Raji (cell line): ENCODE measurements around the gene AADAC.

Experiments used
- POLR2A ChIP-seq: IDR thresholded peaks from 2 replicates; pipeline ENCODE4 v1.6.1; 2011; ENCODE audit warnings: low read depth, low read length, control low read depth; ENCODE audit not compliant: insufficient read depth

The AADAC gene

GRCh38 chr3:151792411-151792810 lies 21.5 kb upstream of the AADAC start:
- no peak for TF ChIP-seq POLR2A

DNA sequence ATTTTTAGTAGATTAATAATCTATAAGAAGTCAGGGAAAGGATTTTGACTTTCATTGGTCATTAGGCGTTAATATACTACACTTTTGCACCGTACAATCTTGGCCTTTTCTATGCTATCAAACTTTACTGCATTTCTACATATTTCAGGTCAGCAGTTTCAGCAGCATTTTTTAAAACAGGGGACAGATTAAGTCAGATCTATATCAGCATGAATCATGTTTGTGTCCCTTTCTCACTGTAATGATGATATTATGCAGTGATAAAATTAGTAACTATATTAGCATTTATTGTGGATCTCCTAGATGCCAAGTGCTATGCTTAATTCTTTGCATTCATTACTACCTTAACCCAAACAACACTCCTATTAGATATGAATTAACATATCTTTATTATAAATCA lies 20.3 kb upstream of the AADAC start:
- TF ChIP-seq POLR2A: no peak

GRCh38 chr3:151794080-151794479 lies 19.8 kb upstream of the AADAC start:
- no peak for TF ChIP-seq POLR2A

- TF ChIP-seq POLR2A: no peak
Observed at GRCh38 chr3:151795276-151795675, 18.6 kb upstream of the AADAC start.

GRCh38 chr3:151796105-151796680 lies 17.7 kb upstream of the AADAC start:
- TF ChIP-seq POLR2A: no peak

DNA sequence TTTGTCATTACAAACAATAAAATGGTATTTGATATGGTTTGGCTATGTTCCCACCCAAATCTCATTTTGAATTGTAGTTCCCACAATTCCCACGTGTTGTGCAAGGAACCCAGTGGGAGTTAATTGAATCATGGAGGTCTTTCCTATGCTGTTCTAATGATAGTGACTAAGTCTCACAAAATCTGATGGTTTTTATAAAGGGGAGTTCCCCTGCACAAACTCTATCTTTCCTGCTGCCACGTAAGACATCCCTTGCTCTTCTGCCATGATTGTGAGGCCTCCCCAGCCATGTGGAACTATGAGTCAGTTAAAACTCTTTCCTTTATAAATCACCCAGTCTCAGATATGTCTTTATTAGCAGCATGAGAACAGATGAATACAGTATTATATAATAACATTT lies 15.4 kb upstream of the AADAC start:
- no peak for TF ChIP-seq POLR2A

DNA sequence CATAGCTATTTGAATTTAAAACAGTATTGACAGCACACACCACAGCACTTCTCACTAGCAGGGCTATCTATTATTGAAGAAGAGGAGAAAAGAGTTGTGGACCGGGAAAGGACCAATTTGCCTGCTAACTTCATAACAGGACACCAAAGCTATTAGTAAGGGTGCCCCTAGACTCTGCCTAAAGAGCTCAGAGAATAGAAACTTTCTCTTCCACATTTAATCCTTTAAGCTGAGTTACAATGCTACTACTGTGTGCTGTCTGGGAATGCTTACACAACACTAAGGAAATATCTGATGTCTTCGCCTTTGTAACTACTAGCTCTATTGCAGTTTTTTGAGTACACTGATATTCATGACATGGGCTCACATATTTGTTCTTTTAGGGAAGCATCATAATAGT lies 13.5 kb upstream of the AADAC start:
- TF ChIP-seq POLR2A: no peak

- no peak for TF ChIP-seq POLR2A
Observed at GRCh38 chr3:151804267-151804666, 9.6 kb upstream of the AADAC start.

DNA sequence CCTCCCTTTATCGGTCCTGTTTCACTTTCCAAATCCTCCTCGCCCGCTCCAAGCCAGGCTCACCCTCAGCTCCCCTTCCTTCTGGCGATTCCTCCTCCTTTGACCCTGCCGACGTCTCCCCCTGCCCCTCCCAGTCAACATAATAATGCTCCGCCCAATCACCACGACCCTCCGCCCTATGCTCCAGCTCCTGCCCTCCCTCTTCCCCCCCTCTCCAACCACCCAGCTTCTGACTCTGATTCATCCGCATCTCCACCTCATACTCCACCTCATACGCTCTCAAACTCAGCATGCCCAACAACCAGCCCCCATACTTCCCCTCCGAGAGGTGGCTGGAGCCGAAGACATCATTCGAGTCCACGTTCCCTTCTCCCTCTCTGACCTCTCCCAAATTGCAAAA lies 7.1 kb upstream of the AADAC start:
- TF ChIP-seq POLR2A: no peak

- TF ChIP-seq POLR2A: no peak
Observed at GRCh38 chr3:151811474-151811873, 2.4 kb upstream of the AADAC start.

DNA sequence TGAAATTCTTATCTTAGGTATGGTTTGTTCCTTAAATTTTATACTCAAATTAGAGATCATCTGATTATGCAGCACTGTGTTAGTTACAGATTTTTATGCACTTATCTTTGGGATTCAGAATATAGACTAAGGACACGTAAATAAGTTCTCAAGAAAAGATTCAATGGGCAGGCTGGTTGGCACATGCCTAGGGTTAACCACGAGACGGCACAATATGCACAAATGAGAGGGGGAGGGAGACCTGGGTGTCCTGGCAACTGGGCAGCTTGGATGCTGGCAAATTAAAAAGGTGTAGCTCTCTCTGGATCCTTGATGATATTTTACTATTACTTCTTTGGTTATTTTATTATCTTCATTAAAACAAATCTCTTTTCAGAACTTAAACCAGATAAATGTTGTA lies 672 bp downstream of the AADAC start:
- no peak for TF ChIP-seq POLR2A

- no peak for TF ChIP-seq POLR2A
Observed at GRCh38 chr3:151816091-151816604, 2.2 kb downstream of the AADAC start.

- TF ChIP-seq POLR2A: no peak
Observed at GRCh38 chr3:151817473-151817872, 3.6 kb downstream of the AADAC start.

- no peak for TF ChIP-seq POLR2A
Observed at GRCh38 chr3:151818361-151818760, 4.4 kb downstream of the AADAC start.

GRCh38 chr3:151819910-151820309 lies 6.0 kb downstream of the AADAC start:
- TF ChIP-seq POLR2A: no peak

- TF ChIP-seq POLR2A: no peak
Observed at GRCh38 chr3:151827816-151828215, 13.9 kb downstream of the AADAC start.
